Measurements from ENCODE around the gene ROBO1. TPM values are rescaled to one million over a fixed set of nuclear protein-coding genes. Genes with fewer than 3 reads are reported as not detected.

Gene ROBO1
- total and polyA plus RNA-seq, 2 of the 8 experiments (the other 6 are each of a cell fraction or from before 2014, with no cell fraction given), result 51.4 to 91.0 TPM

DNA sequence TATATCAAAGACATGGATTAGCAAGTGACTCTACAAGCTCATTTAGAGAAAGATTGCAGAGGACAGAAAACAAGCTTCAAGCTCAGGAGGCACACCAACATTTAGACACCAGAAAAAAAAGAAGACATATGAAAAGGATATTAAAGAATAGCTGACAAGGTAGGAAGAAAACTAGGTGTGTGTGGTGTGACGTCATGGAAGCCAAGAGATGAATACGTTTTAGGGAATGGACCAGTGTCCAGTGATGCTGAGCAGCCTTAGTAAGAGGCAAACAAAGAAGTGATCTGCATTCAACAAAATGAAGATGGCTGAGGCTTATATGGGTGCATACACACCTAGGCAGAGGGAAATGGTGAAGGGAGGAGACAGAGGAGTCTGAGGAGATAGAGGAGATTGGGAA is 377.4 kb downstream of the ROBO1 start (continued):
- TF ChIP-seq EP300 (IDR thresholded peaks at IDR 0.05; ENCODE audit: borderline replicate concordance in 1 of 2, low read depth in 2 of 2, low read length in 2 of 2) (no peak), ZNF274 (IDR thresholded peaks at IDR 0.05; ENCODE audit: borderline replicate concordance, extremely low read depth, low read length) (no peak)
